T-cell (primary cell): ENCODE measurements around the gene SLC2A9. TPM values are rescaled to one million over a fixed set of nuclear protein-coding genes. Genes with fewer than 3 reads are reported as not detected.

ENCODE experiments used
- ATAC-seq, 4 experiments: fragments of 200-7000 bp in 3 of 4; fragments of 150-1000 bp in 1 of 4; cut with Tn5 transposase; replicated peaks in 1 of 4; 1 replicate in 3 of 4; 2 replicates in 1 of 4; pipeline ENCODE4 v1.10.0; 2021; ENCODE audit warnings: moderate library complexity in 3 of 4, mild to moderate bottlenecking in 2 of 4, moderate number of reproducible peaks in 1 of 4
- CTCF ChIA-PET, 2 donors: fragments of 300-600 bp; sonication (Branson Sonifier 250); formaldehyde crosslinking; loops; one replicate each; lab custom pipeline; 2022; ENCODE audit warnings: antibody characterized with exemption in 2 of 2; lab: Charles Lee
- POLR2A ChIA-PET, 2 donors: fragments of 300-600 bp; sonication (Branson Sonifier 250); formaldehyde crosslinking; loops; one replicate each; lab custom pipeline; 2022; ENCODE audit warnings: antibody characterized with exemption in 2 of 2; lab: Charles Lee
- DNase-seq, 35 experiments: peaks; one replicate each; pipeline versions ENCODE4 v3.0.0 to v3.0.0-alpha.2; 2013 to 2023
- H3K27ac ChIP-seq: one replicate; pipeline ENCODE4 v1.5.1; 2013; ENCODE audit warnings: low read length
- H3K27me3 ChIP-seq, 2 experiments: replicated peaks in 1 of 2; 1 replicate in 1 of 2; 2 replicates in 1 of 2; pipeline versions ENCODE4 v1.6.1 to v1.7.0; 2013; ENCODE audit warnings: low read length in 1 of 2, mixed read lengths in 1 of 2; ENCODE audit not compliant: control insufficient read depth in 2 of 2, insufficient read depth in 2 of 2; ENCODE audit errors: extremely low read depth in 1 of 2
- H3K36me3 ChIP-seq, 2 donors: 1 replicate in 1 of 2; 2 replicates in 1 of 2; pipeline versions ENCODE4 v1.6.1 to v1.7.0; 2013; ENCODE audit warnings: low read length in 1 of 2; ENCODE audit not compliant: control insufficient read depth in 2 of 2, insufficient read depth in 1 of 2; ENCODE audit errors: extremely low read depth in 1 of 2
- H3K4me1 ChIP-seq, 2 experiments: 1 replicate in 1 of 2; 2 replicates in 1 of 2; pipeline versions ENCODE4 v1.6.1 to v1.7.0; 2013; ENCODE audit warnings: low read length in 2 of 2, mixed read lengths in 1 of 2; ENCODE audit not compliant: insufficient read depth in 2 of 2, control insufficient read depth in 1 of 2; ENCODE audit errors: extremely low read depth in 1 of 2
- H3K4me3 ChIP-seq, 2 donors: 1 replicate in 1 of 2; 2 replicates in 1 of 2; pipeline versions ENCODE4 v1.5.1 to v1.7.0; 2013; ENCODE audit warnings: mild to moderate bottlenecking in 2 of 2, low read length in 1 of 2, moderate library complexity in 1 of 2; ENCODE audit not compliant: control insufficient read depth in 1 of 2; ENCODE audit errors: extremely low read depth in 1 of 2
- H3K9me3 ChIP-seq: 2 replicates; pipeline ENCODE4 v1.7.0; 2013
- H3K27ac Mint-ChIP-seq, 2 donors: one replicate each; pipeline ENCODE4 v1.8.0; 2020 to 2021; ENCODE audit warnings: mild to moderate bottlenecking in 2 of 2, mixed read lengths in 2 of 2
- H3K27me3 Mint-ChIP-seq, 2 donors: one replicate each; pipeline ENCODE4 v1.8.0; 2021 to 2022; ENCODE audit warnings: mixed read lengths in 2 of 2
- H3K36me3 Mint-ChIP-seq: one replicate; pipeline ENCODE4 v1.8.0; 2021; ENCODE audit warnings: mixed read lengths
- H3K4me1 Mint-ChIP-seq, 3 donors: one replicate each; pipeline ENCODE4 v1.8.0; 2020 to 2022; ENCODE audit warnings: mixed read lengths in 3 of 3, mild to moderate bottlenecking in 1 of 3
- H3K4me3 Mint-ChIP-seq, 3 donors: one replicate each; pipeline ENCODE4 v1.8.0; 2020 to 2022; ENCODE audit warnings: mild to moderate bottlenecking in 3 of 3, mixed read lengths in 3 of 3, moderate library complexity in 3 of 3
- H3K9me3 Mint-ChIP-seq, 3 donors: one replicate each; pipeline ENCODE4 v1.8.0; 2020 to 2022; ENCODE audit warnings: mixed read lengths in 3 of 3
- WGBS: methylation state at CpG from one replicate; pipeline ENCODE4 v1.1.5; 2013; ENCODE audit warnings: missing lambda C conversion rate; ENCODE audit not compliant: insufficient coverage; 5-methylcytosine and 5-hydroxymethylcytosine counted together
- total RNA-seq, 35 experiments: library from RNA in 6 of 35; stranded (reverse) in 6 of 35; fragments of 120-200 nt in 1 of 35; gene quantifications; one replicate each; pipeline versions ENCODE4 v1.2.1 to v1.2.4 and lab custom pipeline; 2013 to 2026

Gene SLC2A9
- total RNA-seq, 5 donors from 2014 or later (not counting 1 experiment from before 2014, with no cell fraction given): 3.0 to 5.2 (median 4.4) TPM

DNA sequence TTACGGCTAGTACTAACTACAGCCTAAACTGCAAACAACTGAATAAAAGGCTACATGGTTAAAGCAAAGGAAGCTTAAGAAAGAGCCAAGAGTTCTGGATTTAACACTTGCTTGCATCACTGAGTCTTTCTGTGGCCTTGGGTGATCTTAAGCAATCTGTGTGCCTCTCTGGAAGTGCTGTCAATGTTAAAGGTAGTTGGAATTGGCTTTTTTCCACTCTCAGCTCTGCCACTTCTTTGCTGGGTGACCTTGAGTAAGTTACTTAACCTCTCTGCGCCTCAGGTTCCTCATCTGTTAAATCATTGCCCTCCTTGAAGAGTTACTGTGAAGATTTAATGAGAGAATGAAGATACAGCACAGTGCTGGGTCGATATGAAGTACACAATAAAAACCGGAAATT, 15.7 kb downstream of the SLC2A9 start:
- no peak overlapping the region for H3K4me3 ChIP-seq
- Mint-ChIP-seq H3K27ac (no peak overlapping the region), H3K27me3 (no peaks in the 10 kb centered on the region), H3K36me3 (no peaks in the 10 kb centered on the region), H3K4me1 (no peaks in the 10 kb centered on the region), H3K9me3 (no peaks in the 10 kb centered on the region), H3K4me3 (no peak overlapping the region)
- H3K27me3 ChIP-seq: no peaks in the 10 kb centered on the region
- DNase-seq (no peak), ATAC-seq (no peak)
- H3K36me3 ChIP-seq: no peaks in the 10 kb centered on the region
- no peaks in the 10 kb centered on the region for H3K4me1 ChIP-seq
- H3K9me3 ChIP-seq: no peaks in the 10 kb centered on the region
- CTCF ChIA-PET: no interaction called here
- POLR2A ChIA-PET: no interaction called here
- 86% methylated on average over 2 of the region's 4 CpGs for WGBS
- H3K27ac ChIP-seq: no peak overlapping the region

GRCh38 chr4:10003666-10004065, 17.6 kb downstream of the SLC2A9 start:
- no peaks in the 10 kb centered on the region for H3K4me1 Mint-ChIP-seq
- DNase-seq (no peak), ATAC-seq (no peak)
- H3K27me3 Mint-ChIP-seq: no peaks in the 10 kb centered on the region
- H3K27ac Mint-ChIP-seq: no peak overlapping the region
- Histone ChIP-seq H3K9me3 (no peaks in the 10 kb centered on the region), H3K36me3 (no peaks in the 10 kb centered on the region), H3K27ac (no peak overlapping the region), H3K4me3 (no peak overlapping the region), H3K27me3 (no peaks in the 10 kb centered on the region), H3K4me1 (no peaks in the 10 kb centered on the region)
- H3K4me3 Mint-ChIP-seq: no peak overlapping the region
- ChIA-PET CTCF (no interaction called here), POLR2A (no interaction called here)
- WGBS: no CpG with 5 or more reads among the region's 2 CpGs
- no peaks in the 10 kb centered on the region for H3K36me3 Mint-ChIP-seq
- no peaks in the 10 kb centered on the region for H3K9me3 Mint-ChIP-seq

DNA sequence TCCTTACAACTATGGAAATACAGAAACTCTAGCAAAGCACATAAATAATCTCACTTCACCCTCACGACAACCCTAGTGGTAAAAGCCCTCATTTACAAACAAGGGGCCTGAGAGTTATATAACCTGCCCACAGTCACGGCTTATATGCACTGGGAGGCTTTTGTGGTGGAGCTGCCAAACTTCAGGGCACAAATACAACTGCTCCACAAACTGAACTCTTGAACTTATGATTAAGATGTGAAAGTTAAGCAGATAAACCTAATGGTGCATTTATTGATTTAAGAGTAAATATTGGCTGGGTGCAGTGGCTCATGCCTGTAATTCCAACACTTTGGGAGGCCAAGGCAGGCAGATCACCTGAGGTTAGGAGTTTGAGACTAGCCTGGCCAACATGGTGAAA, 19.0 kb downstream of the SLC2A9 start:
- no peaks in the 10 kb centered on the region for H3K36me3 ChIP-seq
- no peaks in the 10 kb centered on the region for H3K4me1 ChIP-seq
- H3K27ac ChIP-seq: no peak overlapping the region
- Mint-ChIP-seq H3K4me3 (no peak overlapping the region), H3K36me3 (no peaks in the 10 kb centered on the region), H3K9me3 (no peaks in the 10 kb centered on the region), H3K4me1 (no peaks in the 10 kb centered on the region), H3K27ac (no peak overlapping the region), H3K27me3 (no peaks in the 10 kb centered on the region)
- ATAC-seq: no peak
- no peaks in the 10 kb centered on the region for H3K9me3 ChIP-seq
- POLR2A ChIA-PET: no interaction called here
- CTCF ChIA-PET: no interaction called here
- no peak overlapping the region for H3K4me3 ChIP-seq
- peak in 1 of 35 experiments; percentile 16 for DNase-seq
- H3K27me3 ChIP-seq: no peaks in the 10 kb centered on the region
- WGBS: no CpG with 5 or more reads among the region's 2 CpGs

DNA sequence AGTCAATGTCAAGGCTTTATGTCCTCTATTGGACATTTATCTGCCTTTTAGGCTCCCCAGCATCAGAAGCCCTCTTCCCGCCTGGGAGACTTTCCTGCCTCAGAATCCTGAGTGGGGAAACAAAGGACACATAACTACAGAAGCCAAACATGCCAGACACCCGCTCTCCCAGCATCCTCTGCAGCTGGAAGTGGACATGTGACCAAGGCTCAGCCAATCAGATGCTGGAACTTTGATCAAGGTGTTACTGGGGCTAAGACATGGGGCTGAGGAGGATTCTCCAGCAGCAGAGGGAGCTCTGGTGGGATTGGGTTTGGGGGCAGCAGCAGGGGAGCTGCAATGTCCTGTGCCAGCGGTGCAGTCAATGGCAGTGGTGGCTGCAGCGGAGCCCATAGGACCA, 19.5 kb downstream of the SLC2A9 start:
- Histone ChIP-seq H3K4me1 (no peaks in the 10 kb centered on the region), H3K9me3 (no peaks in the 10 kb centered on the region), H3K36me3 (no peaks in the 10 kb centered on the region), H3K27me3 (no peaks in the 10 kb centered on the region), H3K27ac (no peak overlapping the region), H3K4me3 (no peak overlapping the region)
- H3K4me3 Mint-ChIP-seq: no peak overlapping the region
- WGBS: 89% methylated on average over 3 of the region's 4 CpGs
- peaks cover under 1% of the 10 kb centered on the region for H3K36me3 Mint-ChIP-seq
- ATAC-seq: no peak
- CTCF ChIA-PET: no interaction called here
- H3K27ac Mint-ChIP-seq: no peak overlapping the region
- no peaks in the 10 kb centered on the region for H3K27me3 Mint-ChIP-seq
- H3K9me3 Mint-ChIP-seq: no peaks in the 10 kb centered on the region
- POLR2A ChIA-PET: no interaction called here
- no peaks in the 10 kb centered on the region for H3K4me1 Mint-ChIP-seq
- no peak for DNase-seq

DNA sequence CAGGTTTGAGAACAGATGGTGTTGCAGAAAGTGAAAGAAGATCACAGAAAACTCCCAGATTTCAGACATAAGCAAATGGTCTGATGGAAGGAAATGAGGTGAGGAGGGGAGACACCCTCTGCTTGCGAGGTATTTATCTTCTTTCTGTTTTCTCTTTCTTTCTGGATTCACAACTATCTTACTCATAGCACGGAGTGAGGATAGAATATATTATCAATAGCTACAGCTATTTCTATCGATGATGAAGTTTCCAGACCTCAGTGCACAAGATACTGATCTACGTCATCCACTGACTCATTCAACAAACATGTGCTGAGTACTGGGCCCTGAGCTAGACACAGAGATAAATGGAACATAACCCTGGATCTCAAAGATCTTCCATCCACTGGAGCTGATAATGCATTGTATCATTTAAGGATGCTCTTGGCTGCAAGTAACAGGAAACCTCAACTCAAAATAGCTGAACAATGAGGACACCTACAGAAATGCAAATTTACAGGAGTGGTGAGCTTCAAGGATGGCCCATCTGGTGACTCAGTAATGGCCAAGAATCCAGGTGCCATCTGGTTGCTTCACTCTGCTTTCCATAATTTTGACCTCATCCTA, 21.2 kb downstream of the SLC2A9 start:
- POLR2A ChIA-PET: no interaction called here
- H3K27me3 Mint-ChIP-seq: no peaks in the 10 kb centered on the region
- no peak for DNase-seq
- no peak for ATAC-seq
- Histone ChIP-seq H3K9me3 (no peaks in the 10 kb centered on the region), H3K4me3 (no peak overlapping the region), H3K36me3 (no peaks in the 10 kb centered on the region), H3K27ac (no peak overlapping the region), H3K4me1 (no peaks in the 10 kb centered on the region), H3K27me3 (no peaks in the 10 kb centered on the region)
- H3K36me3 Mint-ChIP-seq: peaks cover 8% of the 10 kb centered on the region
- no peak overlapping the region for H3K27ac Mint-ChIP-seq
- H3K4me3 Mint-ChIP-seq: no peak overlapping the region
- peaks cover 0 to 2% (median under 1%) of the 10 kb centered on the region in 3 donors for H3K4me1 Mint-ChIP-seq
- no peaks in the 10 kb centered on the region for H3K9me3 Mint-ChIP-seq
- CTCF ChIA-PET: interaction anchor here (0.9 to 1.0 kb wide), 2 partner anchors 8 to 16 kb away, joined by 3 to 5 read pairs; no protein-coding TSS in a partner anchor
- 60% methylated on average over 1 of the region's 4 CpGs for WGBS

- no peaks in the 10 kb centered on the region for H3K27me3 Mint-ChIP-seq
- Histone ChIP-seq H3K4me1 (no peaks in the 10 kb centered on the region), H3K4me3 (no peak overlapping the region), H3K9me3 (no peaks in the 10 kb centered on the region), H3K36me3 (no peaks in the 10 kb centered on the region), H3K27ac (no peak overlapping the region), H3K27me3 (no peaks in the 10 kb centered on the region)
- DNase-seq (no peak), ATAC-seq (no peak)
- no peak overlapping the region for H3K4me3 Mint-ChIP-seq
- H3K4me1 Mint-ChIP-seq: peaks cover 13 to 14% (median 13%) of the 10 kb centered on the region in 3 donors
- peaks cover 15% of the 10 kb centered on the region for H3K36me3 Mint-ChIP-seq
- CTCF ChIA-PET: no interaction called here
- 81% methylated on average over 2 of the region's 4 CpGs for WGBS
- no peaks in the 10 kb centered on the region for H3K9me3 Mint-ChIP-seq
- H3K27ac Mint-ChIP-seq: no peak overlapping the region
- POLR2A ChIA-PET: no interaction called here
These were observed 23.4 kb downstream of the SLC2A9 start for GRCh38 chr4:9997886-9998285.
